ENCODE data around the gene PPP6R3.

The PPP6R3 gene

GRCh38 chr11:68414496-68415221, 45.9 kb upstream of the PPP6R3 start:
- in situ Hi-C loops (cut with HindIII; ENCODE audit: low pct_ligation_motif_present, low sequenced_read_pairs): no loop called here
- Histone ChIP-seq H3K4me3 (ENCODE audit: low read depth, low read length) (no peak overlapping the region), H3K27ac (no peak overlapping the region), H3K36me3 (replicated peaks) (peaks cover 30% of the 10 kb centered on the region), H3K27me3 (replicated peaks) (no peaks in the 10 kb centered on the region)
- DNase-seq: no peak
- no peak for TF ChIP-seq CTCF (IDR thresholded peaks at IDR 0.05; ENCODE audit: low read depth, low read length, missing control alignments)

GRCh38 chr11:68416070-68416578, 44.4 kb upstream of the PPP6R3 start:
- in situ Hi-C loops (cut with HindIII; ENCODE audit: low pct_ligation_motif_present, low sequenced_read_pairs): no loop called here
- TF ChIP-seq CTCF (IDR thresholded peaks at IDR 0.05; ENCODE audit: low read depth, low read length, missing control alignments): no peak
- peaks cover 24% of the 10 kb centered on the region for H3K36me3 ChIP-seq (replicated peaks)
- no peak overlapping the region for H3K4me3 ChIP-seq (ENCODE audit: low read depth, low read length)
- H3K27ac ChIP-seq: no peak overlapping the region
- no peaks in the 10 kb centered on the region for H3K27me3 ChIP-seq (replicated peaks)
- no peak for DNase-seq

GRCh38 chr11:68418648-68419047, 41.9 kb upstream of the PPP6R3 start:
- no peak for DNase-seq
- Histone ChIP-seq H3K36me3 (replicated peaks) (peaks cover 11% of the 10 kb centered on the region), H3K4me3 (ENCODE audit: low read depth, low read length) (no peak overlapping the region), H3K27me3 (replicated peaks) (no peaks in the 10 kb centered on the region), H3K27ac (no peak overlapping the region)
- TF ChIP-seq CTCF (IDR thresholded peaks at IDR 0.05; ENCODE audit: low read depth, low read length, missing control alignments): no peak
- in situ Hi-C loops (cut with HindIII; ENCODE audit: low pct_ligation_motif_present, low sequenced_read_pairs): no loop called here

- peaks cover 5% of the 10 kb centered on the region for H3K36me3 ChIP-seq (replicated peaks)
- in situ Hi-C loops (cut with HindIII; ENCODE audit: low pct_ligation_motif_present, low sequenced_read_pairs): no loop called here
- DNase-seq: no peak
- H3K4me3 ChIP-seq (ENCODE audit: low read depth, low read length): no peak overlapping the region
- TF ChIP-seq CTCF (IDR thresholded peaks at IDR 0.05; ENCODE audit: low read depth, low read length, missing control alignments): no peak
- H3K27ac ChIP-seq: no peak overlapping the region
- H3K27me3 ChIP-seq (replicated peaks): no peaks in the 10 kb centered on the region
Observed at GRCh38 chr11:68420171-68420570, 40.4 kb upstream of the PPP6R3 start.

GRCh38 chr11:68423481-68423880, 37.1 kb upstream of the PPP6R3 start:
- DNase-seq: no peak
- in situ Hi-C loops (cut with HindIII; ENCODE audit: low pct_ligation_motif_present, low sequenced_read_pairs): no loop called here

More at GRCh38 chr11:68423481-68423880, 37.1 kb upstream of the PPP6R3 start:
- H3K27me3 ChIP-seq (replicated peaks): no peaks in the 10 kb centered on the region
- no peak overlapping the region for H3K4me3 ChIP-seq (ENCODE audit: low read depth, low read length)
- peaks cover 12% of the 10 kb centered on the region for H3K36me3 ChIP-seq (replicated peaks)
- H3K27ac ChIP-seq: no peak overlapping the region
- TF ChIP-seq CTCF (IDR thresholded peaks at IDR 0.05; ENCODE audit: low read depth, low read length, missing control alignments): no peak
